K562 (cell line): Measurements from ENCODE around the gene PLA2G4F. TPM values are rescaled to one million over a fixed set of nuclear protein-coding genes. Genes with fewer than 3 reads are reported as not detected.

Experiments
- ATAC-seq: fragments of 200-7000 bp; cut with Tn5 transposase; 3 replicates; pipeline ENCODE4 v1.9.1; 2020; ENCODE audit warnings: moderate library complexity
- BruUV-seq: library from RNA; stranded (reverse); fragments of 400-500 nt; replicated peaks from 2 replicates; lab custom pipeline; 2021; lab: Mats Ljungman, UMichigan
- CTCF ChIA-PET: fragments of 300-600 bp; formaldehyde crosslinking; extraction: SDS; loops from one replicate; lab custom pipeline; 2021; ENCODE audit warnings: low intra/inter-chr PET ratio; lab: Yijun Ruan, JAX
- POLR2A ChIA-PET: fragments of 300-600, 350-650 bp; sonication (Branson Sonifier 250); formaldehyde crosslinking; extraction: SDS; loops from one replicate; lab custom pipeline; 2021; ENCODE audit warnings: antibody characterized with exemption, inconsistent platforms; lab: Yijun Ruan, JAX
- DNase-seq, 4 experiments: peaks; one replicate each; pipeline versions ENCODE4 v3.0.0 to v3.0.0-alpha.2; 2011 to 2018; ENCODE audit warnings: low spot score in 3 of 4, mixed read lengths in 3 of 4; ENCODE audit errors: extremely low read depth in 1 of 4
- FAIRE-seq: peaks from 2 replicates; lab custom pipeline; 2011; peaks lifted over from hg19 to GRCh38; lab: Jason Lieb, UNC
- H2AFZ ChIP-seq: 2 replicates; pipeline ENCODE4 v1.6.0; 2011; ENCODE audit warnings: low read depth, low read length, control low read depth, inconsistent platforms
- H3K27ac ChIP-seq: fragments of 200-600 bp; 3 replicates; pipeline ENCODE4 v1.8.0; 2011; ENCODE audit warnings: low read depth, mild to moderate bottlenecking, control low read depth, inconsistent platforms, low read length, moderate library complexity, mixed read lengths; ENCODE audit errors: extremely low read depth
- H3K27me3 ChIP-seq, 2 experiments: fragments of 300-600 bp in 1 of 2; 2 replicates in 1 of 2; 3 replicates in 1 of 2; pipeline versions ENCODE4 v1.6.0 to v1.8.0; 2011; ENCODE audit warnings: inconsistent platforms in 2 of 2, low read length in 2 of 2, mild to moderate bottlenecking in 1 of 2, mixed read lengths in 1 of 2, moderate library complexity in 1 of 2; ENCODE audit not compliant: control insufficient read depth in 2 of 2, insufficient read depth in 2 of 2
- H3K36me3 ChIP-seq: fragments of 300-600 bp; 3 replicates; pipeline ENCODE4 v1.8.0; 2011; ENCODE audit warnings: mild to moderate bottlenecking, low read length, inconsistent platforms; ENCODE audit not compliant: control insufficient read depth, insufficient read depth
- H3K4me1 ChIP-seq, 2 experiments: fragments of 200-600 bp in 1 of 2; replicated peaks in 1 of 2; 2 replicates in 1 of 2; 3 replicates in 1 of 2; pipeline versions ENCODE4 v1.5.1 to v1.8.0; 2011; ENCODE audit warnings: inconsistent platforms in 2 of 2, low read length in 2 of 2, mild to moderate bottlenecking in 1 of 2, mixed read lengths in 1 of 2, moderate library complexity in 1 of 2; ENCODE audit not compliant: control insufficient read depth in 2 of 2, insufficient read depth in 2 of 2
- H3K4me2 ChIP-seq: 2 replicates; pipeline ENCODE4 v1.6.1; 2011; ENCODE audit warnings: low read length, control low read depth, inconsistent platforms, mixed read lengths; ENCODE audit not compliant: insufficient read depth
- H3K4me3 ChIP-seq: fragments of 200-600 bp; sonication (generic), shearing (Covaris generic); 2 replicates; pipeline ENCODE4 v1.5.1; 2016; ENCODE audit warnings: control low read depth, inconsistent platforms
- H3K79me2 ChIP-seq: fragments of 200-600 bp; 3 replicates; pipeline ENCODE4 v1.8.0; 2011; ENCODE audit warnings: low read length, inconsistent platforms; ENCODE audit not compliant: control insufficient read depth, insufficient read depth
- H3K9ac ChIP-seq, 2 experiments: 2 replicates each; pipeline versions ENCODE4 v1.6.0 to v1.6.1; 2011; ENCODE audit warnings: low read depth in 2 of 2, low read length in 2 of 2, control low read depth in 1 of 2, inconsistent platforms in 1 of 2, mild to moderate bottlenecking in 1 of 2, mixed read lengths in 1 of 2; ENCODE audit not compliant: insufficient read depth in 1 of 2
- H3K9me1 ChIP-seq: one replicate; pipeline ENCODE4 v1.6.0; 2011; ENCODE audit warnings: inconsistent platforms, mild to moderate bottlenecking, low read length, moderate library complexity; ENCODE audit not compliant: control insufficient read depth, insufficient read depth
- H3K9me3 ChIP-seq: replicated peaks from 2 replicates; pipeline ENCODE4 v1.5.1; 2011; ENCODE audit warnings: low read depth, low read length, inconsistent platforms; ENCODE audit not compliant: control insufficient read depth, insufficient read depth
- H4K20me1 ChIP-seq: replicated peaks from 2 replicates; pipeline ENCODE4 v1.6.1; 2011; ENCODE audit warnings: low read length, inconsistent platforms, mixed read lengths; ENCODE audit not compliant: control insufficient read depth, insufficient read depth
- CHCHD3 ChIP-seq: fragments of 250-450 bp; sonication (Bioruptor Pico); IDR thresholded peaks from 2 replicates; pipeline ENCODE4 v2.1.2; 2022; ENCODE audit warnings: mild to moderate bottlenecking
- SP1 ChIP-seq: sonication (generic); formaldehyde crosslinking; IDR thresholded peaks from 2 replicates; pipeline ENCODE4 v1.8.1; 2022; ENCODE audit warnings: mild to moderate bottlenecking, missing genetic modification reagents
- THRB ChIP-seq: fragments of 450-650 bp; formaldehyde crosslinking; conservative IDR thresholded peaks from 2 replicates; pipeline ENCODE4 v1.4.0; 2022; ENCODE audit warnings: mild to moderate bottlenecking, missing genetic modification characterization
- ZNF175 ChIP-seq: fragments of 200-800 bp; sonication (Bioruptor generic); IDR thresholded peaks from 2 replicates; pipeline ENCODE4 v1.6.1; 2016; ENCODE audit warnings: low read depth, mild to moderate bottlenecking, missing genetic modification characterization, missing compliant biosample characterization
- ZNF23 ChIP-seq: fragments of 250-450 bp; sonication (Bioruptor Pico); IDR thresholded peaks from 2 replicates; pipeline ENCODE4 v1.4.0; 2020; ENCODE audit warnings: mild to moderate bottlenecking
- ZNF766 ChIP-seq: fragments of 200-800 bp; sonication (Bioruptor generic); conservative IDR thresholded peaks from 2 replicates; pipeline ENCODE4 v1.6.1; 2016; ENCODE audit warnings: missing genetic modification characterization, missing compliant biosample characterization
- WGBS: fragments of 100-300 bp; shearing (Covaris generic); methylation state at CpG from one replicate; pipeline ENCODE4 v1.1.6; 2016; ENCODE audit warnings: low coverage, mixed read lengths; ENCODE audit not compliant: insufficient coverage; ENCODE audit errors: missing lambda C conversion rate; 5-methylcytosine and 5-hydroxymethylcytosine counted together
- in situ Hi-C: fragments of 300-500 bp; cut with MboI; formaldehyde crosslinking; loops from 4 replicates; pipeline ENCODE4 v1.15.0; 2018; ENCODE audit warnings: inconsistent platforms, mixed read lengths
- intact Hi-C: fragments of 100-400 bp; cut with micrococcal nuclease; formaldehyde crosslinking; loops from 2 replicates; pipeline ENCODE4 v1.14.2; 2022
- polyA plus RNA-seq, 8 experiments: library from polyadenylated mRNA; depleted of rRNA in 4 of 8; stranded (reverse) in 5 of 8; unstranded in 3 of 8; fragments of >200 nt; fragmentation: Nextera tagmentation in 2 of 8; fragmentation: Illumina TruSeq in 1 of 8; extraction: Ambion mirVana in 2 of 8; extraction: Trizol in 1 of 8; gene quantifications; 2 replicates each; pipeline versions ENCODE4 v1.2.1 to v1.2.3, GENCODE V29; 2011 to 2014; ENCODE audit warnings: inconsistent platforms in 1 of 8, missing spikeins in 1 of 8
- total RNA-seq, 7 experiments: library from RNA; depleted of rRNA in 6 of 7; stranded (reverse); fragments of >200 nt in 6 of 7; fragmentation: Illumina TruSeq in 2 of 7; extraction: Trizol in 2 of 7; gene quantifications; 2 replicates each; pipeline versions ENCODE4 v1.2.1 to v1.2.3, GENCODE V29; 2011 to 2021; ENCODE audit warnings: low replicate concordance in 1 of 7

PLA2G4F gene
- total and polyA plus RNA-seq, 9 of the 15 experiments (the other 6 are each of a cell fraction or from before 2014, with no cell fraction given) = 0.02 TPM; not detected in 8

- Histone ChIP-seq H3K27ac (no peak overlapping the region), H3K4me3 (no peak overlapping the region), H3K4me1 (peaks cover 5 to 7% of the 10 kb centered on the region in 2 experiments; a peak in 3 of 5 replicates), H4K20me1 (no peaks in the 10 kb centered on the region), H3K4me2 (no peak overlapping the region), H3K36me3 (no peaks in the 10 kb centered on the region), H3K9me1 (no peaks in the 10 kb centered on the region), H2AFZ (no peak overlapping the region), H3K27me3 (peaks cover 2 to 37% of the 10 kb centered on the region in 2 experiments; a peak in 3 of 5 replicates), H3K9ac (no peak overlapping the region), H3K79me2 (no peaks in the 10 kb centered on the region), H3K9me3 (no peaks in the 10 kb centered on the region)
- ATAC-seq (no peak), FAIRE-seq (no peak), DNase-seq (no peak)
- no peak for TF ChIP-seq ZNF175 (CRISPR knock-in tag)
- TF ChIP-seq ZNF766 (CRISPR knock-in tag) = no peak
- no peak for TF ChIP-seq ZNF23 (CRISPR knock-in tag)
- no peak for TF ChIP-seq CHCHD3 (CRISPR knock-in tag)
- TF ChIP-seq SP1 = no peak
- no peak for TF ChIP-seq THRB (CRISPR knock-in tag)
- intact Hi-C loops (loop anchor here (5.0 kb wide), 2 partner anchors 56 to 249 kb away; no protein-coding TSS in a partner anchor), in situ Hi-C loops (loop anchor here (5.0 kb wide), 1 partner anchor 71 kb away; no protein-coding TSS in a partner anchor)
- CTCF ChIA-PET = interaction anchor here (0.5 to 0.9 kb wide), 4 partner anchors 59 to 444 kb away, joined by 3 to 4 read pairs (median 3); no protein-coding TSS in a partner anchor
- no TSS peak for BruUV-seq
- WGBS = 0% methylated on average over 4 of the region's 4 CpGs
- POLR2A ChIA-PET = interaction anchor here (0.5 to 1.1 kb wide), 3 partner anchors 10 to 59 kb away, joined by 3 to 4 read pairs (median 3); partner anchors contain the start of gene PLA2G4F
Measured at GRCh38 chr15:42138411-42138810, 18.0 kb downstream of the PLA2G4F start.
